Neural cell (in vitro differentiated cells): ENCODE results near the gene USP6NL.

Experiments
- CTCF ChIP-seq: fragments of 450-650 bp; IDR thresholded peaks from 2 replicates; pipeline ENCODE4 v1.5.1; 2014; ENCODE audit warnings: antibody characterized with exemption, mild to moderate bottlenecking, moderate library complexity; ENCODE audit not compliant: poor library complexity, severe bottlenecking
- EP300 ChIP-seq: fragments of 450-650 bp; conservative IDR thresholded peaks from 2 replicates; pipeline ENCODE4 v1.6.1; 2014; ENCODE audit warnings: antibody characterized with exemption, mild to moderate bottlenecking, moderate library complexity; ENCODE audit not compliant: poor library complexity, severe bottlenecking
- EZH2 ChIP-seq: fragments of 200-600, 300-800 bp; shearing (Covaris generic), sonication (generic); IDR thresholded peaks from 2 replicates; pipeline ENCODE4 v1.6.1; 2014; ENCODE audit warnings: antibody characterized with exemption, low read length, borderline replicate concordance, mild to moderate bottlenecking; ENCODE audit not compliant: insufficient read depth, poor library complexity, severe bottlenecking
- POLR2AphosphoS5 ChIP-seq: IDR thresholded peaks from 2 replicates; pipeline ENCODE4 v1.6.1; 2012
- RAD21 ChIP-seq: fragments of 450-650 bp; conservative IDR thresholded peaks from 2 replicates; pipeline ENCODE4 v1.6.1; 2014; ENCODE audit warnings: antibody characterized with exemption, mild to moderate bottlenecking, moderate library complexity
- REST ChIP-seq: IDR thresholded peaks from 2 replicates; pipeline ENCODE4 v1.6.1; 2012; ENCODE audit warnings: borderline replicate concordance
- SMC3 ChIP-seq: fragments of 450-650 bp; conservative IDR thresholded peaks from 2 replicates; pipeline ENCODE4 v1.6.1; 2014; ENCODE audit warnings: antibody characterized with exemption, mild to moderate bottlenecking, moderate library complexity; ENCODE audit not compliant: poor library complexity

GRCh38 chr10:11415095-11415494, 196.4 kb downstream of the USP6NL start:
- TF ChIP-seq CTCF (no peak), EZH2 (no peak), POLR2AphosphoS5 (no peak), REST (no peak), EP300 (no peak), RAD21 (no peak), SMC3 (no peak)
